ENCODE results near the gene RPP30. TPM values are rescaled to one million over a fixed set of nuclear protein-coding genes. Genes with fewer than 3 reads are reported as not detected.

The RPP30 gene
- total and polyA plus RNA-seq, 2 of the 13 experiments (the other 11 are each of a cell fraction or from before 2014, with no cell fraction given): 27.1 to 65.0 TPM

DNA sequence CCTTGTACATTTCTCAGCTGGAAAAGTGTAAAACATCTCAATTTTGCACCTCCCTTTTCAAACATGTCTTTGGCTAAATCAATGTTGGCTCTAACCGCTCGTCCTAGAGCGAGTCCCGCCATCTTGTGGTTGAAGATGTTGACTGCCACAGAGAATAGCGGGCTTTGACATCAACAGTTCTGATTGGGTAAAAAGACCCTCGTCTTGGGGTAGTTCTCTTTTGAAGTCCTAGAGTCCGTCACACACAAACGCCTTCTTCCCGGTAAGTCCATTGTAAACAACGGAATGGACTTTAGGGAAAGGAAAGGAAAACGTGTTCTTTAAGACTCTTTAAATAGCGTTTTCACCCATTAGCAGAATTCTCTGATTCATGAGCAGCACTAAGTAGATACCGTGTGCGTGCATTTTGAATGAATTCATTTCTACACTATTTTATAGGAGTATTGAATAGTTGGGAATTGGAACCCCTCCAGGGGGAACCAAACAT lies 452 bp upstream of the RPP30 start (continued):
- TF ChIP-seq, protein P1, sequence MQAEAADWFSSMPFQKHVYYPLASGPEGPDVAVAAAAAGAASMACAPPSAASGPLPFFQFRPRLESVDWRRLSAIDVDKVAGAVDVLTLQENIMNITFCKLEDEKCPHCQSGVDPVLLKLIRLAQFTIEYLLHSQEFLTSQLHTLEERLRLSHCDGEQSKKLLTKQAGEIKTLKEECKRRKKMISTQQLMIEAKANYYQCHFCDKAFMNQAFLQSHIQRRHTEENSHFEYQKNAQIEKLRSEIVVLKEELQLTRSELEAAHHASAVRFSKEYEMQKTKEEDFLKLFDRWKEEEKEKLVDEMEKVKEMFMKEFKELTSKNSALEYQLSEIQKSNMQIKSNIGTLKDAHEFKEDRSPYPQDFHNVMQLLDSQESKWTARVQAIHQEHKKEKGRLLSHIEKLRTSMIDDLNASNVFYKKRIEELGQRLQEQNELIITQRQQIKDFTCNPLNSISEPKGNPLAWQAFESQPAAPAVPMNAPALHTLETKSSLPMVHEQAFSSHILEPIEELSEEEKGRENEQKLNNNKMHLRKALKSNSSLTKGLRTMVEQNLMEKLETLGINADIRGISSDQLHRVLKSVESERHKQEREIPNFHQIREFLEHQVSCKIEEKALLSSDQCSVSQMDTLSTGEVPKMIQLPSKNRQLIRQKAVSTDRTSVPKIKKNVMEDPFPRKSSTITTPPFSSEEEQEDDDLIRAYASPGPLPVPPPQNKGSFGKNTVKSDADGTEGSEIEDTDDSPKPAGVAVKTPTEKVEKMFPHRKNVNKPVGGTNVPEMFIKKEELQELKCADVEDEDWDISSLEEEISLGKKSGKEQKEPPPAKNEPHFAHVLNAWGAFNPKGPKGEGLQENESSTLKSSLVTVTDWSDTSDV (CRISPR knock-in tag; IDR thresholded peaks at IDR 0.05): no peak
- TF ChIP-seq HNF4A (CRISPR knock-in tag; IDR thresholded peaks at IDR 0.05): no peak
- peak; percentile 88 for TF ChIP-seq ZNF337 (CRISPR knock-in tag; IDR thresholded peaks at IDR 0.05; ENCODE audit: borderline replicate concordance, low read depth)
- TF ChIP-seq HOXA7 (CRISPR knock-in tag; IDR thresholded peaks at IDR 0.05): no peak
- TF ChIP-seq ESRRA (CRISPR knock-in tag; IDR thresholded peaks at IDR 0.05; ENCODE audit: low read depth): no peak
- TF ChIP-seq, protein P2, sequence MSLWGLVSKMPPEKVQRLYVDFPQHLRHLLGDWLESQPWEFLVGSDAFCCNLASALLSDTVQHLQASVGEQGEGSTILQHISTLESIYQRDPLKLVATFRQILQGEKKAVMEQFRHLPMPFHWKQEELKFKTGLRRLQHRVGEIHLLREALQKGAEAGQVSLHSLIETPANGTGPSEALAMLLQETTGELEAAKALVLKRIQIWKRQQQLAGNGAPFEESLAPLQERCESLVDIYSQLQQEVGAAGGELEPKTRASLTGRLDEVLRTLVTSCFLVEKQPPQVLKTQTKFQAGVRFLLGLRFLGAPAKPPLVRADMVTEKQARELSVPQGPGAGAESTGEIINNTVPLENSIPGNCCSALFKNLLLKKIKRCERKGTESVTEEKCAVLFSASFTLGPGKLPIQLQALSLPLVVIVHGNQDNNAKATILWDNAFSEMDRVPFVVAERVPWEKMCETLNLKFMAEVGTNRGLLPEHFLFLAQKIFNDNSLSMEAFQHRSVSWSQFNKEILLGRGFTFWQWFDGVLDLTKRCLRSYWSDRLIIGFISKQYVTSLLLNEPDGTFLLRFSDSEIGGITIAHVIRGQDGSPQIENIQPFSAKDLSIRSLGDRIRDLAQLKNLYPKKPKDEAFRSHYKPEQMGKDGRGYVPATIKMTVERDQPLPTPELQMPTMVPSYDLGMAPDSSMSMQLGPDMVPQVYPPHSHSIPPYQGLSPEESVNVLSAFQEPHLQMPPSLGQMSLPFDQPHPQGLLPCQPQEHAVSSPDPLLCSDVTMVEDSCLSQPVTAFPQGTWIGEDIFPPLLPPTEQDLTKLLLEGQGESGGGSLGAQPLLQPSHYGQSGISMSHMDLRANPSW (CRISPR knock-in tag; IDR thresholded peaks at IDR 0.05; ENCODE audit: borderline replicate concordance): no peak
- TF ChIP-seq ZNF282 (IDR thresholded peaks at IDR 0.05; ENCODE audit: partially characterized antibody): no peak
- TF ChIP-seq CEBPZ (IDR thresholded peaks at IDR 0.05; ENCODE audit: low read length): no peak
- 0 out of 2 replicates have a peak, but pooled peaks have one; percentile 38 for TF ChIP-seq CCDC6 (CRISPR knock-in tag; IDR thresholded peaks at IDR 0.05)
- TF ChIP-seq, protein P3, sequence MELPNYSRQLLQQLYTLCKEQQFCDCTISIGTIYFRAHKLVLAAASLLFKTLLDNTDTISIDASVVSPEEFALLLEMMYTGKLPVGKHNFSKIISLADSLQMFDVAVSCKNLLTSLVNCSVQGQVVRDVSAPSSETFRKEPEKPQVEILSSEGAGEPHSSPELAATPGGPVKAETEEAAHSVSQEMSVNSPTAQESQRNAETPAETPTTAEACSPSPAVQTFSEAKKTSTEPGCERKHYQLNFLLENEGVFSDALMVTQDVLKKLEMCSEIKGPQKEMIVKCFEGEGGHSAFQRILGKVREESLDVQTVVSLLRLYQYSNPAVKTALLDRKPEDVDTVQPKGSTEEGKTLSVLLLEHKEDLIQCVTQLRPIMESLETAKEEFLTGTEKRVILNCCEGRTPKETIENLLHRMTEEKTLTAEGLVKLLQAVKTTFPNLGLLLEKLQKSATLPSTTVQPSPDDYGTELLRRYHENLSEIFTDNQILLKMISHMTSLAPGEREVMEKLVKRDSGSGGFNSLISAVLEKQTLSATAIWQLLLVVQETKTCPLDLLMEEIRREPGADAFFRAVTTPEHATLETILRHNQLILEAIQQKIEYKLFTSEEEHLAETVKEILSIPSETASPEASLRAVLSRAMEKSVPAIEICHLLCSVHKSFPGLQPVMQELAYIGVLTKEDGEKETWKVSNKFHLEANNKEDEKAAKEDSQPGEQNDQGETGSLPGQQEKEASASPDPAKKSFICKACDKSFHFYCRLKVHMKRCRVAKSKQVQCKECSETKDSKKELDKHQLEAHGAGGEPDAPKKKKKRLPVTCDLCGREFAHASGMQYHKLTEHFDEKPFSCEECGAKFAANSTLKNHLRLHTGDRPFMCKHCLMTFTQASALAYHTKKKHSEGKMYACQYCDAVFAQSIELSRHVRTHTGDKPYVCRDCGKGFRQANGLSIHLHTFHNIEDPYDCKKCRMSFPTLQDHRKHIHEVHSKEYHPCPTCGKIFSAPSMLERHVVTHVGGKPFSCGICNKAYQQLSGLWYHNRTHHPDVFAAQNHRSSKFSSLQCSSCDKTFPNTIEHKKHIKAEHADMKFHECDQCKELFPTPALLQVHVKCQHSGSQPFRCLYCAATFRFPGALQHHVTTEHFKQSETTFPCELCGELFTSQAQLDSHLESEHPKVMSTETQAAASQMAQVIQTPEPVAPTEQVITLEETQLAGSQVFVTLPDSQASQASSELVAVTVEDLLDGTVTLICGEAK (IDR thresholded peaks at IDR 0.05): no peak
- TF ChIP-seq, protein P3 (CRISPR knock-in tag; IDR thresholded peaks at IDR 0.05): no peak
- no peak for TF ChIP-seq ZSCAN9 (CRISPR knock-in tag; IDR thresholded peaks at IDR 0.05; ENCODE audit: borderline replicate concordance)

Measured in HepG2 (cell line).